IgD-negative memory B cell (primary cell): ENCODE data around the gene IGF1R. TPM values are rescaled to one million over a fixed set of nuclear protein-coding genes. Genes with fewer than 3 reads are reported as not detected.

Experiments
- H3K27ac Mint-ChIP-seq, 3 donors: one replicate each; pipeline ENCODE4 v1.8.0; 2020 to 2022; ENCODE audit warnings: mild to moderate bottlenecking in 3 of 3, mixed read lengths in 3 of 3, moderate library complexity in 1 of 3
- H3K27me3 Mint-ChIP-seq: one replicate; pipeline ENCODE4 v1.8.0; 2021; ENCODE audit warnings: mixed read lengths
- H3K36me3 Mint-ChIP-seq: one replicate; pipeline ENCODE4 v1.8.0; 2020; ENCODE audit warnings: mild to moderate bottlenecking, mixed read lengths
- H3K4me1 Mint-ChIP-seq, 3 donors: one replicate each; pipeline ENCODE4 v1.8.0; 2020 to 2022; ENCODE audit warnings: mixed read lengths in 3 of 3, mild to moderate bottlenecking in 1 of 3
- H3K4me3 Mint-ChIP-seq, 4 donors: one replicate each; pipeline ENCODE4 v1.8.0; 2020 to 2022; ENCODE audit warnings: mild to moderate bottlenecking in 4 of 4, mixed read lengths in 4 of 4, moderate library complexity in 3 of 4
- H3K9me3 Mint-ChIP-seq, 3 donors: one replicate each; pipeline ENCODE4 v1.8.0; 2020 to 2021; ENCODE audit warnings: mixed read lengths in 3 of 3, mild to moderate bottlenecking in 1 of 3
- polyA plus RNA-seq: library from polyadenylated mRNA; unstranded; fragments of 300-500 nt; fragmentation: Illumina TruSeq; gene quantifications from one replicate; pipeline ENCODE4 v1.2.3, GENCODE V29; 2021

IGF1R gene
- polyA plus RNA-seq, 1 donor from 2014 or later = 1.8 TPM

DNA sequence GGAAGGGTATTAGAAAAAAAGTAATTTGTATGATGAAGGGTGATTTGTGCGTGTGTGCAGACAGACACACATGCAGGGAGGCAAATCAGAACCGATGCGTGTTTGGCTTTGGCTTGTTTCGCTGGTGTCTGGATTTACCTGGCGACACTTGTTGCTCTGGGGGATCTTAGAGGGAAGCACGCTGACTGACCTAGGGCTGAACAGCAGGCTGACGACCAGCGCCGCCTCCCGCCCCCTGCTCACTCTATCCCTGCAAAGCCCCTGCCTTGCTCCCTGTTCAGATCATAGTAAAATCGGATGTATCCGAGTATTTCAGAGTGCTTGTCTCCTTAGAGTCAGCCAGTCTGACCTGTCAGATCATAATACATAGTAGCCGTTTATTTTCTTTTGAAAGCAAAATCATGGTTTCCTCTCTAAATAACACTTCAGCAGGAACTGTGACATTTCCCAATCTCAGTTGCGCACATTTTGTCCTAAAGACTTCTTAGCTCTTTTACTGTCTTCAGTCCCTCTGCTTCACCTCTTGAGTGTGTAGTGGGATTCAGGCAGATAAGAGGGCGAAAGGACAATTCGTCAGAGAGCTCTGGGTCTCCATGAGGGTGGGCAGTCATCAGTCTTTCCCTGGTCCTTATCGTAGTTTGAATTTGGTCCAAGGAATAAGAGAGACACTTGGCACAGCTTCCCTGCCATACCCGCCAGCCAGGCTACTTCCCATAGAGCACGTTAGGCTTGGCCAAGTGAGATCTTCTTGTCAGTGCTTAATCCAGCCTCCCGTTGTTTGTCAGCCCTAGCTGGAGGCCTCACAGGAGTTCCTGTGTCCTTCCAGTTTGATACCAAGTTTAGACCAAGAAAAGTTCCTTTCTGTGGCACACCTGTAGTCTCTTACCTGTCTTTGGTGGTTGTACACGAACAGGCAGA, 261.9 kb downstream of the IGF1R start:
- H3K9me3 Mint-ChIP-seq = no peaks in the 10 kb centered on the region
- no peak overlapping the region for H3K27ac Mint-ChIP-seq
- H3K27me3 Mint-ChIP-seq = no peaks in the 10 kb centered on the region
- H3K4me1 Mint-ChIP-seq = peaks cover 0 to 2% (median 0%) of the 10 kb centered on the region in 3 donors
- H3K36me3 Mint-ChIP-seq = peaks cover 5% of the 10 kb centered on the region
- H3K4me3 Mint-ChIP-seq = no peak overlapping the region

DNA sequence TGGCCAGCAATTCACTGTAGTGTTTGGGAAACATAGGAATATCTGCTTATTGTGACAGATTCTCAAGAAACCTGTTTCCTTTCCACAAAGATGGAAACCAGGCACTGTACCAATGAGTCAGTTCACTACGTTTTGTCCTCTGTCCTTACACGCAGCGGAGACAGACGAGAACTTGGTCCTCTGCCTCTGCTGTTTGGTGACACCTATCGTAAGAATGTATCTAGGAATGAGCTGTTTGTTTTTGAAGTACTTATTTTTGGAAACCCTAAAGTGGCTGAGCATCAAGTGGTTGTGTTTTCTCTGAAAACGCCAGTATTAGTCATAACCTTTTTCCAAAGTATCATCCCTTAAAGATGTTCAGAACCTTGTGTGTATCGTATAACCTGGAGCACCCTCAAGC, 266.3 kb downstream of the IGF1R start:
- Mint-ChIP-seq H3K27me3 (no peaks in the 10 kb centered on the region), H3K9me3 (no peaks in the 10 kb centered on the region), H3K27ac (no peak overlapping the region), H3K36me3 (peaks cover 5% of the 10 kb centered on the region), H3K4me1 (peaks cover 0 to 5% (median 0%) of the 10 kb centered on the region in 3 donors), H3K4me3 (no peak overlapping the region)

DNA sequence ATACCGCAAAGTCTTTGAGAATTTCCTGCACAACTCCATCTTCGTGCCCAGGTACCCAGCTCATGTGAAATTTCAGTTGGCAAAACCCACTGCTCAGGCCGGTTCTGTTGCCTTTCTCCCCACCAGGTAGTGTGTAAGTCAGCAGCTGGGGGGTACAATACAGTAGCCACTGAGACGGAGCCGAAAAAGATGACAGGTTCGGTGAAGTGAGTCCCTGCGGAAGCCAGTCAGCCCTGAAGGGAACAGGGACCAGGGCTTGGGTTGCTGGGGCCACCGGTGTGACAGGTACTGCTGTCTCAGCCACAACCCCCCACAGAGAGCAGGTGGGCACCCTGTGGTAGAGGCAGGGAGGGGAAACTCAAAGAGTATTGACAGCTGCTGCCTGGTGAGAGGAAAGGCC, 268.5 kb downstream of the IGF1R start:
- H3K36me3 Mint-ChIP-seq = peaks cover 5% of the 10 kb centered on the region
- peaks cover 0 to 5% (median 0%) of the 10 kb centered on the region in 3 donors for H3K4me1 Mint-ChIP-seq
- no peaks in the 10 kb centered on the region for H3K9me3 Mint-ChIP-seq
- no peak overlapping the region for H3K4me3 Mint-ChIP-seq
- no peak overlapping the region for H3K27ac Mint-ChIP-seq
- H3K27me3 Mint-ChIP-seq = peaks cover 1% of the 10 kb centered on the region

DNA sequence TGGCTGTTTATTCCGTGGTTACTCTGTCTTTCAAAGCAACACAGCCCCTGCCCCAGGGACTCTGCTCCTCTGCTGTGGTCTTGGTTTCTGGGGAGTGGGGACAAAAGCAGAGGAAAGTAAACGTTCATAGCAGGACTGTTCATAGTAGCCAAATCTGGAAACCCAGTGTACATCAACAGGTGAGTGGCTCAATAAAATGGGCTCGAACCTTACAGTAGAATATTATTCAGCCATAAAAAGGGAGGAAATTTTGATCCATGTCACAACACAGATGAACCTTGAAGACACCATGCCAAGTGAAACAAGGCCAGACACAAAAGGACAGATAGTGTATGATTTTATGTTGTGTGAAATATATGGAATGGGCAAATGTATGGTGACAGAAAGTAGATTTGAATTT, 269.1 kb downstream of the IGF1R start:
- Mint-ChIP-seq H3K27ac (no peak overlapping the region), H3K9me3 (no peaks in the 10 kb centered on the region), H3K27me3 (peaks cover 1% of the 10 kb centered on the region), H3K4me1 (peaks cover 0 to 5% (median 0%) of the 10 kb centered on the region in 3 donors), H3K4me3 (no peak overlapping the region), H3K36me3 (peaks cover 8% of the 10 kb centered on the region)

DNA sequence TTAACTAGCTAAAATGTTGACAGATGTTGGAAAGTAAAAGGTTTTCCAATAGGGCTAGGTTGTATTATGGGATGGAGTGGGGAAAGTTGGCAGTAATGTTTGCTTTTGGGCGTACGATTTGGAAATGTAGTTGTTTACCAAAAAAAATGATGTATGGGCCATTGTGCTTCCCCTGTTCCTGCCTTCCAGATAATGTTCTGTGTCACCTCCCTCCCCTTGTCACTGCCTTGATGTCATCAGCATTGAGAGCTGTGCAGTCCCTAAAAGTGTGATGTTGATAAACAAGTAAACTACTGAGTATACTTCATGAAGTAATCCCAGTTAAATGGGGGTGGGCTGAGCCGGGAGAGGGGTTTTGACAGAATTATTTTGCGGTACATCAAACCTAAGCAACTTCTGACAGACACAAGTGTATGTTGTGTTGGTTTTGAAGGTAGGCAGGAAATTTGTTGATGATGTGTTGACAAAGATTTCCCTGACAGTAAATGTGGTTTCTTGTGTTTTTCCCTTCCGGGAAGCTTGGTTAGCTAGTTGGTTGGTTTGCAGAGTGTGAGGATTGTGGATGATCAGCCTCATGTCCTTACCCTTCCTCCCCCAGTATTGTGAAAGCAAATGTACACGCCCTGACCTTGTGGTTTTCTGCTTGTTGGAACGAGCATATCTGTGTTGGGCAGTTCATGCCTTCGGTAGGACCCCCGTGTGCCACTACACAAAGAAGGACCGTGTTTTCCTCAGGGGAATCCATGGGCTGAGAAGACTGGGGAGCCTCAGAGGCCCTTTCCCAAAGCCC, 271.9 kb downstream of the IGF1R start:
- Mint-ChIP-seq H3K4me3 (no peak overlapping the region), H3K36me3 (peaks cover 3% of the 10 kb centered on the region), H3K4me1 (peaks cover 0 to 2% (median 2%) of the 10 kb centered on the region in 3 donors), H3K27ac (no peak overlapping the region), H3K27me3 (peaks cover 1% of the 10 kb centered on the region), H3K9me3 (no peaks in the 10 kb centered on the region)

DNA sequence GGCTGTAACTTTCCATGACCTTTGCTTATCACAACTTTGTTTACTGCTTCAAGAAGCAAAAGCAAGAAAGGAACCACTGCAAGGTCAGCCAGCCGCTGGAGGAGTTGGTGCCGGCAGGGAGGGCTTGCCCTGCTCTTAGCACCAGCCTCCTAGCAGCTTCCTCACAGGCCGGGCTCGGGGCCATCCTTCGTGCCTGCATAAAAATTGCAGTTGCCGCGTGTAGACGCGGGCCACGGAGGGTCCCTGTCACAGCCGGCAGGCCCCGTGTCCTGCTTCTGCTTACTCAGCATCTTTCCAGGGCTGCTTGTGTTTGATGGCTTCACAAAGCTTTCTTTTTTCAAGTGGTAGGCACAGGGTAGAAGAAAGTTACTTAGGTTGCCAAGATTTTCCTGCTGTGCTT, 274.8 kb downstream of the IGF1R start:
- H3K4me3 Mint-ChIP-seq = no peak overlapping the region
- peaks cover 0 to 2% (median 0%) of the 10 kb centered on the region in 3 donors for H3K4me1 Mint-ChIP-seq
- H3K27me3 Mint-ChIP-seq = peaks cover 1% of the 10 kb centered on the region
- peaks cover 3% of the 10 kb centered on the region for H3K36me3 Mint-ChIP-seq
- no peaks in the 10 kb centered on the region for H3K9me3 Mint-ChIP-seq
- H3K27ac Mint-ChIP-seq = no peak overlapping the region

DNA sequence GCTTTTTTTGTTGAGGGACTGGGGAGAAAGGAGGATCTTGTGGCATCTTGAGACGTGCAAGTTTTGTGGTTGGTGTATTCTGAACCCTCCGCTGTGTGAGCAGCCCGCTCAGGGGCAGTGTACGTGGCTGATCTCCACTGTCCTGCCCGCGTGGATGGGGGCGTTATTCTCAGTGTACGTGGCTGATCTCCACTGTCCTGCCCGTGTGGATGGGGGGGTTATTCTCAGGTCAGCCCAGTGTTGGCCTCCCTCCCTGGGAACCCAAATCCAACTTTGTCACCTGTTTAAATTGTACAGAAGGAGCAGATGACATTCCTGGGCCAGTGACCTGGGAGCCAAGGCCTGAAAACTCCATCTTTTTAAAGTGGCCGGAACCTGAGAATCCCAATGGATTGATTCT, 275.2 kb downstream of the IGF1R start:
- H3K9me3 Mint-ChIP-seq = no peaks in the 10 kb centered on the region
- H3K36me3 Mint-ChIP-seq = peaks cover 4% of the 10 kb centered on the region
- peaks cover 1% of the 10 kb centered on the region for H3K27me3 Mint-ChIP-seq
- H3K4me1 Mint-ChIP-seq = peaks cover 0 to 2% (median 0%) of the 10 kb centered on the region in 3 donors
- H3K27ac Mint-ChIP-seq = no peak overlapping the region
- no peak overlapping the region for H3K4me3 Mint-ChIP-seq

DNA sequence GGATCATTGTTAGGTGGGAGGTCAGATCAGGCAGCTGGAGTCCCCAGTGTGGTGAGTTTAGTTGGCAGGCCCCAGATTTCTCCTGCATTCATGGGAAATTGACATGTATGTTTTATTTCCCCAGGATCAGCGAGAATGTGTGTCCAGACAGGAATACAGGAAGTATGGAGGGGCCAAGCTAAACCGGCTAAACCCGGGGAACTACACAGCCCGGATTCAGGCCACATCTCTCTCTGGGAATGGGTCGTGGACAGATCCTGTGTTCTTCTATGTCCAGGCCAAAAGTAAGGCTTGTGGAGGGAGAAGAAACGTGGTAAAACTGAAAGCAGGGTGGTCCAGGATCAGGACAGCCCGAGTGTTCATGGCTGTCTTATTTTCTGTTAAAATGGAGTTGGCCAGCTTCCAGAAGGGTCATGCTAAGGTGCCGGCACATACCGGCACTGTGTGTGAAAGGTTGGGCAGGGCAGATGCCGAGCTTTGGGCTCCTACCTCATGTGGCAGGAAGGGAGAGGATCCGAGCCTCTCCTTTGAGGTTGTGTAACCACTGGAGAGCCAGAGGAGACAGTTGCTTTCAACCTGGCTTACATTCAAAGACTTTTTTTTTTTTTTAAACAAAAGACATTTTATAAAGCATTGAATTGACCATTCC, 276.2 kb downstream of the IGF1R start:
- peaks cover 0 to 2% (median 0%) of the 10 kb centered on the region in 3 donors for H3K4me1 Mint-ChIP-seq
- H3K9me3 Mint-ChIP-seq = no peaks in the 10 kb centered on the region
- no peak overlapping the region for H3K27ac Mint-ChIP-seq
- peaks cover 1% of the 10 kb centered on the region for H3K27me3 Mint-ChIP-seq
- no peak overlapping the region for H3K4me3 Mint-ChIP-seq
- H3K36me3 Mint-ChIP-seq = peaks cover 4% of the 10 kb centered on the region

DNA sequence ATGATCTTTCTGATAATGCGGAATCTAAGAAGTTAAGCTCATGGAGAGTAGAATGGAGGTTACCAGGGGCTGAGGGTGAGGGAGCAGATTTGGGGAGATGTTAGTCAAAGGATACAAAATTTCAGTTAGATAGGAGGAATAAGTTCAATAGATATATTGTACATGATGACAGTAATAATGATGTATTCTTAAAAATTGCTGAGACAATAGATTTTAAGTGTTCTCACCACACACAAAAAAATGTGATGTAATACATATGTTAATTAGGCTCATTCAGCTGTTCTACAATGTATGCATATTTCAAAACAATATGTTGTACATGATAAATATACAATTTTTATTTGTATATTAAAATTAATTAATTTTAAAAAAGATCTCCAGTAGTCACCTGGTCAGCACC, 277.9 kb downstream of the IGF1R start:
- Mint-ChIP-seq H3K4me1 (peaks cover 0 to 2% (median 0%) of the 10 kb centered on the region in 3 donors), H3K27ac (no peak overlapping the region), H3K4me3 (no peak overlapping the region), H3K9me3 (no peaks in the 10 kb centered on the region), H3K36me3 (peaks cover 8% of the 10 kb centered on the region), H3K27me3 (no peaks in the 10 kb centered on the region)

DNA sequence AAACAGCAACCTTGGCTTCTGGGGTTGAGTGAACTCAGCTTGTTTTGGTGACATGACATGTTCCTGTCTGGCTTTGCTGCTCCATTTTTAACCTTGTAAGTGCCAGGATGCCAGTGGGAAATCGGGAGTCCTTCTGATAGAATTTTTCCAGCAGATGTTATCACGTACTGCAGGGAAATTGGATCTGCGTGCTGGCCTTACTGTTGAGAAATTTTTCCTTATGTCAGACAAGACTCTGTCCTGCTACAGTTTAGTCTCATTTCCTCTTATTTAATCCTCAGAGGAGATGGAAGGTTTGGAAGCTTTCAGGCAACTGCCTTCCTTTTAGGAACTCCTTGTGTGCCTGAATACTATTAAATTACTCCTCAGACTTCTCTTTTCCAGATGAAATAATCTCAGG, 278.7 kb downstream of the IGF1R start:
- Mint-ChIP-seq H3K27me3 (no peaks in the 10 kb centered on the region), H3K4me1 (peaks cover 0 to 2% (median 0%) of the 10 kb centered on the region in 3 donors), H3K9me3 (no peaks in the 10 kb centered on the region), H3K36me3 (peaks cover 5% of the 10 kb centered on the region), H3K4me3 (no peak overlapping the region), H3K27ac (no peak overlapping the region)

DNA sequence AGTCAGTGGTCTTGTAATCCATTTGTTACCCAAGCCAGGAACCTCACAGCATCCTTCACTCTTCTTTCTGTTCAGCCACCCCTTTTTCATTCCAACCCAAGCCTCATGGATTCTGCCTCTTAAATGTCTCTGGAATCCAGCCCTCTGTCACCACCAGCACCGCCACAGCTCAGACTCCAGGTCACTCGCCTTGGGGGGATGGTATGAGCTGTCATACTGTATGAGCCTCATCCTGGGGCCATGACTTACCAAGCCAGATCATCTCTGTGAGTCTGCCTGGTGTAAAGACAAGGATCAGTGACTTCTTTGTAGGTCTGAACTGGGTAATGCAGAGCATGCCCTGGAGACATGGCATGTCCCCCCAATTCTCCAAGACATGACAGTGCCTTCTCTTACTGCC, 279.7 kb downstream of the IGF1R start:
- H3K4me3 Mint-ChIP-seq = no peak overlapping the region
- no peaks in the 10 kb centered on the region for H3K9me3 Mint-ChIP-seq
- H3K27ac Mint-ChIP-seq = peak overlapping the region in 1 of 3 donors; percentile 90
- no peaks in the 10 kb centered on the region for H3K27me3 Mint-ChIP-seq
- no peaks in the 10 kb centered on the region for H3K4me1 Mint-ChIP-seq
- peaks cover 5% of the 10 kb centered on the region for H3K36me3 Mint-ChIP-seq

DNA sequence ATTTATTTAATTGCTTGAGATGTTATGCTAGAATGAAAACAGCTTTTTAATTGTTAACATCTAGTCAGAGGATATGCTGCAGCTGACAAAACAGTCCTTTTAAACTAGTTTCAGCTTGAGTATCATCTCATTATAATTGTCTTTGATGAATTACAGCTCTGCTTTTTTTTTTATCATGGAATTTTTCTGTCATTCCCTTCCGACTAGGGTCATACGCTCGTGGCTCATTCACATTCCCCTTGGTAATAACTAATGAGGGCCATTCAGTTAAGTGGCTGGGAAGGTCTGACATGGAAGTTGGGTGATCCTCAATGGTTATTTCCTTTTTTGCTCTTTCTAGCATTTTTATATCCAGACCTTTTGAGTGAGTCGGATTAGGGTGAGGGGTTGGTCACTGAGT, 282.2 kb downstream of the IGF1R start:
- no peaks in the 10 kb centered on the region for H3K27me3 Mint-ChIP-seq
- H3K27ac Mint-ChIP-seq = no peak overlapping the region
- no peak overlapping the region for H3K4me3 Mint-ChIP-seq
- H3K9me3 Mint-ChIP-seq = no peaks in the 10 kb centered on the region
- no peaks in the 10 kb centered on the region for H3K4me1 Mint-ChIP-seq
- peaks cover 5% of the 10 kb centered on the region for H3K36me3 Mint-ChIP-seq

DNA sequence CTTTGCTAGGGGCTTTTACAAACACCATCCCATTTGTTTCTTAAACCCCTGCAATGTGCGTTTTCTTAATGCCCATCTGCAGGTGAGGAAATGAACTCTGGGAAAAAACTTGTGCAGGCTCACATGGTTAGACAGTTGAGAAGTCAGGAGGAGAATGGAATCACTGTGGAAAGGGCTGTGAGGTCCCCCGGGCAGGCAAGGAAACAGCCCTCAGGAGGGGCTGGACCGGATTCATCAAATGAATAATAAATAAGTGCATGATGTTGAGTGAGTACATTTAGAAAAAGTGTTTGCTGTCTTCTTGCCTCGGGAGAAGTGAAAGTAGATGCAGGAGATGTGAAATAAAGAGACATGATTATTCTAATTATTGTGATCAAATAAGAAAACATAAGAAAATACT, 282.7 kb downstream of the IGF1R start:
- no peaks in the 10 kb centered on the region for H3K27me3 Mint-ChIP-seq
- no peak overlapping the region for H3K27ac Mint-ChIP-seq
- peaks cover 5% of the 10 kb centered on the region for H3K36me3 Mint-ChIP-seq
- no peak overlapping the region for H3K4me3 Mint-ChIP-seq
- H3K9me3 Mint-ChIP-seq = no peaks in the 10 kb centered on the region
- H3K4me1 Mint-ChIP-seq = no peaks in the 10 kb centered on the region

DNA sequence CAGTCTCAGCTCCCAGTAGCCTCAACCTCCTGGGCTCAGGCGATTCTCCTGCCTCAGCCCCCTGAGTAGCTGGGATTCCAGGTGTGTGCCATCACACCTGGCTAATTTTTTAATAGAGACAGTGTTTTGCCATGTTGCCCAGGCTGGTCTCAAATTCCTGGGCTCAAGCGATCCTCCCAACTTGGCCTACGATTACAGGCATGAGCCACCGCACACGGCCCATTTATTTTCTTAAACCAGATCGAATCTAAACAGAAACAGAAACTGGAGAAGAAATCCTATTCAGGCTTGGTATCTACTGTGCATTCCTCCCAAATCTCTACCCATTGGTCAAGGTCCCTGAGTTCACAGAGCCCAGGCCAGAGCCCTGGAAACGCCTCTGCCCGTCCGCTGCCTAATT, 285.1 kb downstream of the IGF1R start:
- Mint-ChIP-seq H3K36me3 (peaks cover 5% of the 10 kb centered on the region), H3K9me3 (no peaks in the 10 kb centered on the region), H3K4me1 (no peaks in the 10 kb centered on the region), H3K27me3 (no peaks in the 10 kb centered on the region), H3K4me3 (no peak overlapping the region), H3K27ac (no peak overlapping the region)

DNA sequence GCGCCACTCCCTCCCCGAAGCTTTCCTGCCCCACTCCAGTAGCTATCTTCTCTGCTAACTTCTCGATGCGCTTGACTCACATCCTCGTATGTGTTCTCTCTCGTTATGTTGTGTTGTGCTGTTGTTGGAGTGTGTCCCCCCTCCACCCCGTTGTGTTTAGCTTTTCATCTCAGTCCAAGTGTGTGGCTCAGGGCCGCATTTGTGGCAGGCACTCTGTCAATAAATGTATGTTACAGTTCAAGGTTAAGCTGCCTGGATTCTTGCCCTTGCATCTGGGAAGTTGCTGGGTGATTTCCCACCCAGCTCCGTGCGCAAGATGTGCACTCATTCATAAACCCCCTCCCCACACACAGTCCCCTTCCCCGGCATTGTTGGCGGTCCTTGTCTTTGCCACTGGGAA, 287.4 kb downstream of the IGF1R start:
- Mint-ChIP-seq H3K9me3 (no peaks in the 10 kb centered on the region), H3K27me3 (no peaks in the 10 kb centered on the region), H3K27ac (peak overlapping the region in 1 of 3 donors; percentile 46), H3K36me3 (no peaks in the 10 kb centered on the region), H3K4me3 (no peak overlapping the region), H3K4me1 (no peaks in the 10 kb centered on the region)
